Activated T-helper 17 cell treated with anti-CD3 and anti-CD28 coated beads, Interleukin-2, amount 50 U/mL, for 72 hours (primary cell): ENCODE measurements around the gene PLXNB3. TPM values are rescaled to one million over a fixed set of nuclear protein-coding genes. Genes with fewer than 3 reads are reported as not detected.

Experiments used
- ATAC-seq: fragments of 150-1000 bp; cut with Tn5 transposase; replicated peaks from 2 replicates; pipeline ENCODE4 v1.10.0; 2021; ENCODE audit warnings: mild to moderate bottlenecking, moderate library complexity
- H3K27ac Mint-ChIP-seq: one replicate; pipeline ENCODE4 v1.8.0; 2022; ENCODE audit warnings: mixed read lengths
- H3K27me3 Mint-ChIP-seq: one replicate; pipeline ENCODE4 v1.8.0; 2022; ENCODE audit warnings: mixed read lengths
- H3K36me3 Mint-ChIP-seq: one replicate; pipeline ENCODE4 v1.8.0; 2022; ENCODE audit warnings: low read depth, mild to moderate bottlenecking, mixed read lengths
- H3K4me1 Mint-ChIP-seq: one replicate; pipeline ENCODE4 v1.8.0; 2022; ENCODE audit warnings: mixed read lengths
- H3K4me3 Mint-ChIP-seq: one replicate; pipeline ENCODE4 v1.8.0; 2022; ENCODE audit warnings: mild to moderate bottlenecking, mixed read lengths
- H3K9me3 Mint-ChIP-seq: one replicate; pipeline ENCODE4 v1.8.0; 2022; ENCODE audit warnings: mixed read lengths
- total RNA-seq, 2 donors: library from RNA; stranded (reverse); gene quantifications; one replicate each; pipeline ENCODE4 v1.2.3, GENCODE V29; 2022

Gene PLXNB3
- total RNA-seq, 2 donors from 2014 or later: 0.45 to 7.9 TPM

DNA sequence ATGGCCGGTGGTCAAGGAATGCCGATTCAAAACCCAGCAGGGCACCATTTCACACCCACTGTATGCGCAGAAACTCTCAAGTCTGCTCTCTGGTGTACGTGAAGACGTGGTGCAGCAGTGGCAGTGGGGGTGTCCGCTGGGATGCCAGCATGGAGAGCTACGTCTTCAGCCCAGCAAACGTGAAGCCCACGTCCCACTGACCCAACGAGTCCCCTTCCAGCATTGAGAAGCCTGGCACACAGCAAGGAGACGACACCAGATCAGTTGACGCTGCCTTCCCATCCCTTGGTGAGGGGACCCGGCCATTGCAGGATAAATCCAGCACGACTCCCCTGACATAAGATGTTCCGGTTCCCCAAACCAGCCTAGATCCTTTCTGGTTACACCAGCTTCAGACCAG is 2.2 kb upstream of the PLXNB3 start:
- no peaks in the 10 kb centered on the region for H3K9me3 Mint-ChIP-seq
- no peak for ATAC-seq

DNA sequence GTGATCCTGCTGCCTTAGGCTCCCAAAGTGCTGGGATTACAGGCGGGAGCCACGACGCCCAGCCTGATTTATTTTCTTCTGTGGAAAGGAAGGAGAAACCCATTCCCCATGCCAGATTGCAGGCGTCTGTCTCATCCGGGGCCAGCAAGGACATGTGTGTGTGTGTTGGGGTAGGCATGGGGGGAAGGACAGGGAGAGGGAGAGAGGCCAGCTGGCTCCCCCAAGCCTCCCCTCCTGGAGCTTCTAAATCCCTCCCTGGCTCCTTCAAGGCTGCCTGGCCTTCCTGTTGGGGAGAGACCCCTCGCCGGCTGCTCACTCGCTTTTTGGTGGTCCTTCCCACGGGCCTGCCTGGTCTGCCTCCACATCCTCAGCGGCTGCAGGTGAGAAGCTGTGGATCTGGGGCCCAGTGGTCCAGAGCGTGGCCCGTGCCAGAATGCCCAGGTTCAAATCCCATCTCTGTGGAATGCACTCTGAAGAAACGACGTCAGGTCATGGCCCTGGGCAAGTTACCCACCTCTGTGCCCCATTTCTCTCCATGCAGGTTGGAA is 1.3 kb upstream of the PLXNB3 start:
- H3K27me3 Mint-ChIP-seq: no peaks in the 10 kb centered on the region
- no peaks in the 10 kb centered on the region for H3K36me3 Mint-ChIP-seq
- H3K4me1 Mint-ChIP-seq: no peaks in the 10 kb centered on the region
- H3K4me3 Mint-ChIP-seq: no peak overlapping the region
- no peak overlapping the region for H3K27ac Mint-ChIP-seq
- no peak for ATAC-seq
- H3K9me3 Mint-ChIP-seq: no peaks in the 10 kb centered on the region

More for the DNA sequence above, 2.2 kb upstream of the PLXNB3 start:
- Mint-ChIP-seq H3K27ac (no peak overlapping the region), H3K4me1 (no peaks in the 10 kb centered on the region), H3K36me3 (no peaks in the 10 kb centered on the region), H3K27me3 (no peaks in the 10 kb centered on the region), H3K4me3 (no peak overlapping the region)

DNA sequence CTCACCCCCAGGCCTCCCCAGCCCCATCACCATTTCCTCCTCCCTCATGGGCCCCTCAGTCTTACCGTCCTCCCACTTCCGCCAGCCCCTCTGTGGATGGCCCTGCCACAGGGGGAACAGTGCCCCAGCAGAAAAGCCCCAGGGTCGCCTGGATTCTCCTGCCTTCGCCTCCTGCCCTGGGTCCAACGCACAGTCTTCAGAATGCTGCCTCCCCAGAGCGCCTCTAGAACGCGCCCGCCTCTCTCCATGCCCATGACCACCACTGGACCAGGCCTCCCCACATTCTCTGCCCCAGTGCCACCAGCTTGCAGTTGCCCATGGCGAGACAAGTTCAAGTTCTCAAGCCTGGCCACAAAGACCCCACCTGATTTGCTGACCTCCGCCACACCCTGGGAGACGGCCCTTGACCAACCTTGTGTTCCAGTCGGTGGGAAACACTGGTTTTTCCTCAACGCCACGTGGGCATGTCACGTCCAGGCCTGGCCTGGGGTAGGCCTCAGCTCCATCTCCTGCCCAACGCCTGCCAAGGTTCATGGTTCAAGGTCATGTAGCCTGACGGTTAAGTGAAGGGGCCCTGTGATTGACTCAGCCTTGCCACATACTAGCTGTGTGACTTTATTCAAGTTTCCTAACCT is 634 bp upstream of the PLXNB3 start:
- H3K27me3 Mint-ChIP-seq: no peaks in the 10 kb centered on the region
- H3K27ac Mint-ChIP-seq: peak overlapping the region; percentile 54
- H3K4me1 Mint-ChIP-seq: no peaks in the 10 kb centered on the region
- no peak overlapping the region for H3K4me3 Mint-ChIP-seq
- no peaks in the 10 kb centered on the region for H3K36me3 Mint-ChIP-seq
- H3K9me3 Mint-ChIP-seq: no peaks in the 10 kb centered on the region
- ATAC-seq: no peak

DNA sequence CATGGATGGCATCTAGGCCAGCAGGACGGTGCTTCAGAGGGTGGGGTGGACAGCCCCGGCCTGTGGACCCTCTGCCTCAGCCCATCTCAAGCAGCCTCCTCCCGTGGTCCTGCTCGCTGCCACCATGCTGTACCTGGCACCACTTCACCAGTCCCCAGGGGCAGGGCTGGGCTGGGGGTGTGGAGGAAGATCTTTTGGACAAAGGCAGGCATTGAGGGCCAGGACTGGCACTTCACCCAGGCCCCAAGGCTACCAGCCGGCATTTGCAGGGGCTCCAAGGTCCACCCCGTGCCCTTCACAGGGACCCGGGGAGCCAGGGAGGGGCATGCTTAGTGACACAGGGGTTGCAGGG is 713 bp downstream of the PLXNB3 start:
- Mint-ChIP-seq H3K27me3 (no peaks in the 10 kb centered on the region), H3K4me3 (no peak overlapping the region), H3K27ac (no peak overlapping the region), H3K36me3 (no peaks in the 10 kb centered on the region), H3K4me1 (no peaks in the 10 kb centered on the region), H3K9me3 (no peaks in the 10 kb centered on the region)
- no peak for ATAC-seq

DNA sequence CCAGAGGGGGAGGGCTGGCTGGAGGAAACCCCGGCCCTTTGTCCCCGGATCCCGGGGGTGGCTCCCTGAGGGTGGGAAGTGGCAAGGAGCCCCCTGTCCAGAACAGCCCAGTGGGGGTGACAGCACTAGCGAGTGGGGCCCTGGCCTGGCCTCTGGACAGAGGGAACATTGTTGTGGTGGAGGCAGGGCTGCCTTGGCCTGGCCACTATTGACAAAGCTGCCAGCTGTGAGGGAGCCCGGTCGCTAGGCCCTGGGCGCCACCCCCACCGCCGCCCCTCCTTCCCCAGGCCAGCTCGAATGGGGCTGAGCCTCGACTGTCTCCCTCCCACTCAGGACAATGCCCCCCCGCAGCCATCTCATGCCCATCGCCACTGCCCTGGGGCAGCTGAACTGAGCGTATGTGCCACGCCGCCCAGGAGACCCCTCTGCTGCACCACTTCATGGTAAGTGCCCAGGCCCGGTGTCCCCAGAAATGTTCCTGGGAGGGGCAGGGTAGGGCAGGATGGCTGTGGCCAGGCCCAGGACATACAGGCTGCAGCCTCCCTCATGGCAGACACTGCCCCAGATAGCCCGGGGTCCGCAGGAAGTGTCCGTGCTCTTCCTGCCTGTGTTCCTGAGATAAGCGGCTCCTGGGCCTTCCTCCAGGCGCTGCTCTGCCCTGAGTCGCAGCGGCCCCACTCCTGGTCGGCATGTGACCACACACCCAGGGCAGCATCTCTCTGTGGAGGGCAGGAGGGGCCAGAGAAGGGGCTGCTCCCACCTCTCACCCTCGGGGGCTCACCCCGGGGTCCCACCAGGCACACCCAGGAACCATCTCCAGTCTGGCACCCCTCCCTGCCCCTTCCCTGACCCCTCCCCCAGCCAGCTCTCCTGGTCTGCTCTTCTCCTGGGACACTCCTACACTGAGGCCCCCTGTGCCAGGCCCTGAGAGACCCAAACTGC is 1.4 kb downstream of the PLXNB3 start:
- no peaks in the 10 kb centered on the region for H3K27me3 Mint-ChIP-seq

DNA sequence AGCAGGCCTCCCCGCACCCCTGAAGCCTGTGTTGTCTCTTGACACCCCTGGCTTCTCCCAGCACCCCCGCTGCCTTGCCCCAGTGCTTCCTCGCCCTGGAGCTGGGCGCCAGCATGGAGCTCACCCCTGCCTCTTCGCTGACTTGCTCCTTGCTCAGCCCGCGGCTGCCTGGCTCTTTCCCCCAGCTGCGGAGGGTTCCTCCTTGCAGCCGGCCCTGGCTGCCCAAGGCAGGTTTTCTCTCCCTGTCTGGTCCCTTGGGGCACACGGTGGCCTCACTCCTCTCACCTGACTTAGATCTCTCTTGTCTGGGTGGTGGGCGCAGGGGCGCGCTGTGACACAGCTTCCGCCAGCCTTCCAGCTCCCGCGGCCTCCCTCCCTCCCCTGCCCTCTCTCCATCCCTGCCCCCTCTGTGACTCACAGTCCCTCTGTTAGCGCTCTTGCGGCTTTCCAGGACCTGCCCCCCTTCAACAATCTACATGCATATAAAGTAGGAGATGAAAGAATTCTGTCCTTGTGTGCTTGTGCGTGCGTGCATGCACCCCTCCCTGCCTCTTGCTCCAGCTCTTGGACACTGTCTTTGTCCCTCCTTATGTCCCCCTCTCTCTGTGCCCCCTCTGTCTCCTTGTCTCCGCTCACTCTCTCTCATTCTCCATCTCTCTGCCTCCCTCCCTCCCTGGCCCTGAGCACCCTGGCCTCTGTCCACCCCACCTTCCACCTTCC is 2.2 kb downstream of the PLXNB3 start:
- H3K36me3 Mint-ChIP-seq: no peaks in the 10 kb centered on the region
- H3K27ac Mint-ChIP-seq: no peak overlapping the region
- no peaks in the 10 kb centered on the region for H3K4me1 Mint-ChIP-seq
- peak overlapping the region; percentile 34 for H3K4me3 Mint-ChIP-seq
- no peaks in the 10 kb centered on the region for H3K9me3 Mint-ChIP-seq
- peak; percentile 64 for ATAC-seq
- H3K27me3 Mint-ChIP-seq: no peaks in the 10 kb centered on the region

More for the DNA sequence above, 1.4 kb downstream of the PLXNB3 start:
- H3K4me1 Mint-ChIP-seq: no peaks in the 10 kb centered on the region
- no peak overlapping the region for H3K4me3 Mint-ChIP-seq
- no peaks in the 10 kb centered on the region for H3K9me3 Mint-ChIP-seq
- H3K36me3 Mint-ChIP-seq: no peaks in the 10 kb centered on the region
- no peak for ATAC-seq
- no peak overlapping the region for H3K27ac Mint-ChIP-seq

DNA sequence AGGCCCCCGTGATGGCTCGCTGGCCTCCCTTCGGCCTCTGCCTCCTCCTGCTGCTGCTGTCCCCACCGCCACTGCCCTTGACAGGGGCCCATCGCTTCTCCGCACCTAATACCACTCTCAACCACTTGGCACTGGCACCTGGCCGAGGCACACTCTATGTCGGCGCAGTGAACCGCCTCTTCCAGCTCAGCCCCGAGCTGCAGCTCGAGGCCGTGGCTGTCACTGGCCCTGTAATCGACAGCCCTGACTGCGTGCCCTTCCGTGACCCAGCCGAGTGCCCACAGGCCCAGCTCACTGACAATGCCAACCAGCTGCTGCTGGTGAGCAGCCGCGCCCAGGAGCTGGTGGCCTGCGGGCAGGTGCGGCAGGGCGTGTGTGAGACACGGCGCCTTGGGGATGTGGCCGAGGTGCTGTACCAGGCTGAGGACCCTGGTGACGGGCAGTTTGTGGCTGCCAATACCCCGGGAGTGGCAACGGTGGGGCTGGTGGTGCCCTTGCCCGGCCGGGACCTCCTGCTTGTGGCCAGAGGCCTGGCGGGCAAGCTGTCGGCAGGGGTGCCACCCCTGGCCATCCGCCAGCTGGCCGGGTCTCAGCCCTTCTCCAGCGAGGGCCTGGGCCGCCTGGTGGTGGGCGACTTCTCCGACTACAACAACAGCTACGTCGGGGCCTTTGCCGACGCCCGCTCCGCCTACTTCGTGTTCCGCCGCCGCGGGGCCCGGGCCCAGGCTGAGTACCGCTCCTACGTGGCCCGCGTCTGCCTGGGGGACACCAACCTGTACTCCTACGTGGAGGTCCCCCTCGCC is 3.0 kb downstream of the PLXNB3 start:
- Mint-ChIP-seq H3K4me3 (peak overlapping the region; percentile 34), H3K36me3 (no peaks in the 10 kb centered on the region), H3K27ac (no peak overlapping the region), H3K9me3 (no peaks in the 10 kb centered on the region), H3K27me3 (no peaks in the 10 kb centered on the region), H3K4me1 (no peaks in the 10 kb centered on the region)
- ATAC-seq: no peak

DNA sequence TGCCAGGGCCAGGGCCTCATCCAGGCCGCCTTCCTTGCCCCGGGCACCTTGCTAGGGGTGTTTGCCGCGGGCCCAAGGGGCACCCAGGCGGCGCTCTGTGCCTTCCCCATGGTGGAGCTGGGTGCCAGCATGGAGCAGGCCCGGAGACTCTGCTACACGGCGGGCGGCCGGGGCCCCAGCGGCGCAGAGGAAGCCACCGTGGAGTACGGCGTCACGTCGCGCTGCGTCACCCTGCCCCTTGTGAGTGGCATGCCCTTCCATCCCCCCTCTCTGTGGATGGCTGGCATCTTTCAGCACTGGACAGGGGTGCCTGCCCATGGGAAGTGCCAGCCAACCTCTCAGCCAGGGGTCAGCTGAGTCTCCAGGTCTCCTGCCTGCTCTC is 3.6 kb downstream of the PLXNB3 start:
- no peak for ATAC-seq
- H3K9me3 Mint-ChIP-seq: no peaks in the 10 kb centered on the region
- H3K4me1 Mint-ChIP-seq: no peaks in the 10 kb centered on the region
- H3K36me3 Mint-ChIP-seq: no peaks in the 10 kb centered on the region
- no peak overlapping the region for H3K27ac Mint-ChIP-seq
- H3K4me3 Mint-ChIP-seq: no peak overlapping the region
- no peaks in the 10 kb centered on the region for H3K27me3 Mint-ChIP-seq

DNA sequence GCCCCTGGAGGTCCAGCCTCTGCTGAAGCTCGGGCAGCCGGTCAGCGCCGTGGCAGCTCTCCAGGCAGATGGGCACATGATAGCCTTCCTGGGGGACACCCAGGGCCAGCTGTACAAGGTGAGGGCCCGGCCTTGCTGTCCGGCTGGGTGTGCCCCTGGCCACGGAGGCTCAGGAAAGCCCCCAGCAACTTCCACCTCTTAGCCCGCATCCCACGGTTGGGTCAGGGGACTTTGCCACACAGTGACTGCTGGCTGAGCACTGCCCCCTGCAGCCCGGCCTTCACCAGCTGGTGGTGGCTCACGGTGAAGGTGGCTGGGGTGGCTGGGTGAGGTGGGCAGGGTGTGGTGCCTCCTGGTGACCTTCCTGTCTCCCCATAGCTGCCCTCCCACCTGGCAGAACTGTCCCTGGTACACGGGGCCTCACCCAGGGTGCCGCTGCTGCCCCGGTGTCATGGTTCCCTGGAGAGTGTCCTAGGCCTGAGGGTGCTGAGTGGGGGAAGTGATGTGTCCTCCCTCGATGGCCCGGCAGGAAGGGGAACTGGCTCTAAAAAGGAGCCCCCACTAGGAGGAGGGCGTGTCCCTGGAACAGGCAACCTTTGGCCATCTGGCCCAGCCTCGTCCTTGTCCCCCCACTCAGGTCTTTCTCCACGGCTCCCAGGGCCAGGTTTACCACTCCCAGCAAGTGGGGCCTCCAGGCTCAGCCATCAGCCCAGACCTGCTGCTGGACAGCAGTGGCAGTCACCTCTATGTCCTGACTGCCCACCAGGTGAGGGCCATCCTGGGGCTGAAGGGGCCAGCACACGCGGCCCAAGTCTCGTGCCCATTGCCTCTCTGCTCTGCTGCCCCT is 4.5 kb downstream of the PLXNB3 start:
- Mint-ChIP-seq H3K9me3 (no peaks in the 10 kb centered on the region), H3K27ac (no peak overlapping the region), H3K4me1 (no peaks in the 10 kb centered on the region), H3K27me3 (no peaks in the 10 kb centered on the region), H3K4me3 (no peak overlapping the region), H3K36me3 (no peaks in the 10 kb centered on the region)
- no peak for ATAC-seq

DNA sequence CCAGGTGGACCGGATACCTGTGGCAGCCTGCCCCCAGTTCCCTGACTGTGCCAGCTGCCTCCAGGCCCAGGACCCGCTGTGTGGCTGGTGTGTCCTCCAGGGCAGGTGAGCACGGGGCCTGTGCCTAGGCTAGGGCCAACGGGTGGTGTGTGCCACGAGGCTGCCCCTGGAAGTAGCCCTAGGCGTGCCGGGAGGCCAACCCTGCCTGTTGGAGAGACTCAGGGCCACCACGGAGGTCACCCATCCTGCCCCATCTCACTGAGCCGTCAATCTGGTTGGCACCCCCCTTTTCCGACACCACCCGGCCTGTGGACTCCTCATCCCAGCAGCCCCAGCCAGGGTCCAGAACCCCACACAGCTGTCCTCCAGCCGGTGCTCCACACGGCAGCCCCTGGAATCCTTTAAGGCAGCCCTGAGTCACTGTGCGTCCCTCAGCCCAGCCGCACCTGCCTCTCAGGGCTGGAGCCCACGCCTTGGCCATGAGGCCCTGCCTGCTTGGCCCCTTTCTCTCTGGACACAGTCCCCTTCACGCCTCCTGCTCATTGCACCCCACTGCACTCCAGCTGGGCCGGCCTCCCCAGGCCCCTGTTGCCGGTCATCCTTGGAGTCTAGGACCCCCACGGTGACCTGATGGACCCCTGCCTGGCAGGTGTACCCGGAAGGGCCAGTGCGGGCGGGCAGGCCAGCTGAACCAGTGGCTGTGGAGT is 5.3 kb downstream of the PLXNB3 start:
- H3K27ac Mint-ChIP-seq: no peak overlapping the region
- H3K9me3 Mint-ChIP-seq: no peaks in the 10 kb centered on the region
- no peak for ATAC-seq
- no peak overlapping the region for H3K4me3 Mint-ChIP-seq
- H3K36me3 Mint-ChIP-seq: no peaks in the 10 kb centered on the region
- no peaks in the 10 kb centered on the region for H3K4me1 Mint-ChIP-seq
- no peaks in the 10 kb centered on the region for H3K27me3 Mint-ChIP-seq

DNA sequence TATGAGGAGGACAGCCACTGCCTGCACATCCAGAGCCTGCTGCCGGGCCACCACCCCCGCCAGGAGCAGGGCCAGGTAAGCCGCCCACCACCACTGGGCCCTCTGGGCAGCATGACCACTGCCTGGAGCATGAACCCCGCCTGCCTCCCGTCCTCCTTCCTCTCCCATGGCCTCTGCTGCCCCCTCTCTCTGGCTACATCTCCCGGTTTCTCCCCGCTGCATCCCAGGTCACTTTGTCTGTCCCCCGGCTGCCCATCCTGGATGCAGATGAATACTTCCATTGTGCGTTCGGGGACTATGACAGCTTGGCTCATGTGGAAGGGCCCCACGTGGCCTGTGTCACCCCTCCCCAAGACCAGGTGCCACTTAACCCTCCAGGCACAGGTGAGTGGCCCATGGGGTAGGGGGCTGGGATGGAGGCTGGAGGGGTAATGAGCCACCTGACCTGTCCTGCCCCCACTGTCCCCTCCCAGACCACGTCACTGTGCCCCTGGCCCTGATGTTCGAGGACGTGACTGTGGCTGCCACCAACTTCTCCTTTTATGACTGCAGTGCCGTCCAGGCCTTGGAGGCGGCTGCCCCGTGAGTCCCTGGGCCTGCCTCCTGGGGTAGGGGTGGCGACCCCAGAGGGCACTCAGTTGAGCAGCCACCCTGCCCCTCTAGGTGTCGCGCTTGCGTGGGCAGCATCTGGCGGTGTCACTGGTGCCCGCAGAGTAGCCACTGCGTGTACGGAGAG is 6.0 kb downstream of the PLXNB3 start:
- H3K4me1 Mint-ChIP-seq: no peaks in the 10 kb centered on the region
- H3K27me3 Mint-ChIP-seq: no peaks in the 10 kb centered on the region
- H3K36me3 Mint-ChIP-seq: no peaks in the 10 kb centered on the region
- no peaks in the 10 kb centered on the region for H3K9me3 Mint-ChIP-seq
- ATAC-seq: no peak
- H3K4me3 Mint-ChIP-seq: no peak overlapping the region
- no peak overlapping the region for H3K27ac Mint-ChIP-seq

DNA sequence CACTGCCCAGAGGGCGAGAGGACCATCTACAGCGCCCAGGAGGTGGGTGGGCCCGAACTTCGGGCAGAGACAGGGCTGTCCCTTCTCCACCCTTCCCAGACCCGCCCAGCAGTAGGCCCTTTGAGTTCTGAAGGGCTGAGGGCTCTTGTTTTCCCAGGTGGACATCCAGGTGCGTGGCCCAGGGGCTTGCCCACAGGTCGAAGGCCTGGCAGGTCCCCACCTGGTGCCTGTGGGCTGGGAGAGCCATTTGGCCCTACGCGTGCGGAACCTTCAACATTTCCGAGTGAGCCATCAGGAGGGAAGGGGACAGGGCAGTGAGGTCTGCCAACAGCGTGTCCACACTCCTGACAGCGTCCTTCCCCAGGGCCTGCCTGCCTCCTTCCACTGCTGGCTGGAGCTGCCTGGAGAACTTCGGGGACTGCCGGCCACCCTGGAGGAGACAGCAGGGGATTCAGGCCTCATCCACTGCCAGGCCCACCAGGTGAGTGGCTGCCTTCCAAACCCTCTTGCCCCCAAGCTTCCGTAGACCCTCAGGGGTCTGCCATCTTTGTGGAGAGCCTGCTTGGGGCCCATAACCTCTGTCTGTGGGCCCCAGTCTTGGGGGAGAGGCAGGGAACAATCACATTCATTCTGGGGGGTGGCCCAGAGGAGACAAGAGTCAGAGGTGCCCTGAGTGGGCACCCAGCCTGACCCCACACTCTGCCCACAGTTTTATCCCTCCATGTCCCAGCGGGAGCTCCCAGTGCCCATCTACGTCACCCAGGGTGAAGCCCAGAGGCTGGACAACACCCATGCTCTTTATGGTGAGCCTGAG is 6.8 kb downstream of the PLXNB3 start:
- Mint-ChIP-seq H3K9me3 (no peaks in the 10 kb centered on the region), H3K27me3 (no peaks in the 10 kb centered on the region), H3K27ac (no peak overlapping the region), H3K36me3 (no peaks in the 10 kb centered on the region), H3K4me1 (no peaks in the 10 kb centered on the region), H3K4me3 (no peak overlapping the region)
- ATAC-seq: no peak
